CD14-positive monocyte (primary cell): ENCODE results near the gene CLPX. TPM values are rescaled to one million over a fixed set of nuclear protein-coding genes. Genes with fewer than 3 reads are reported as not detected.

ENCODE experiments used
- DNase-seq, 3 donors: peaks; one replicate each; pipeline ENCODE4 v3.0.0-alpha.2; 2011 to 2022
- H2AFZ ChIP-seq: 2 replicates; pipeline ENCODE4 v1.6.0; 2012; ENCODE audit warnings: mild to moderate bottlenecking, low read depth, low read length, inconsistent platforms; ENCODE audit not compliant: insufficient read depth, poor library complexity, severe bottlenecking
- H3K27ac ChIP-seq, 2 donors: 1 replicate in 1 of 2; 2 replicates in 1 of 2; pipeline ENCODE4 v1.5.1; 2012 to 2013; ENCODE audit warnings: low read length in 2 of 2, control low read depth in 1 of 2, inconsistent platforms in 1 of 2, low read depth in 1 of 2, mild to moderate bottlenecking in 1 of 2
- H3K27me3 ChIP-seq, 2 donors: one replicate each; pipeline versions ENCODE4 v1.6.0 to v1.6.1; 2011 to 2013; ENCODE audit warnings: low read length in 2 of 2; ENCODE audit not compliant: control insufficient read depth in 2 of 2, insufficient read depth in 2 of 2
- H3K36me3 ChIP-seq, 2 donors: replicated peaks in 1 of 2; 1 replicate in 1 of 2; 2 replicates in 1 of 2; pipeline versions ENCODE4 v1.5.1 to v1.6.1; 2012 to 2013; ENCODE audit warnings: low read length in 2 of 2, control low read depth in 1 of 2, inconsistent platforms in 1 of 2, mild to moderate bottlenecking in 1 of 2; ENCODE audit not compliant: insufficient read depth in 2 of 2, control insufficient read depth in 1 of 2
- H3K4me1 ChIP-seq, 2 donors: 1 replicate in 1 of 2; 2 replicates in 1 of 2; pipeline versions ENCODE4 v1.5.1 to v1.6.1; 2012 to 2013; ENCODE audit warnings: low read length in 2 of 2, control low read depth in 1 of 2, inconsistent platforms in 1 of 2, mild to moderate bottlenecking in 1 of 2, moderate library complexity in 1 of 2; ENCODE audit not compliant: insufficient read depth in 2 of 2, control insufficient read depth in 1 of 2
- H3K4me2 ChIP-seq: replicated peaks from 2 replicates; pipeline ENCODE3; 2012; ENCODE audit warnings: low read length, moderate library complexity, mild to moderate bottlenecking; ENCODE audit not compliant: poor library complexity, severe bottlenecking; ENCODE audit errors: extremely low read depth
- H3K4me3 ChIP-seq, 3 experiments: fragments of 200-600 bp in 1 of 3; sonication (generic) in 1 of 3; replicated peaks in 1 of 3; 1 replicate in 2 of 3; 2 replicates in 1 of 3; pipeline ENCODE4 v1.5.1; 2011 to 2013; ENCODE audit warnings: low read length in 3 of 3, mild to moderate bottlenecking in 3 of 3, control low read depth in 2 of 3, low read depth in 2 of 3, inconsistent platforms in 1 of 3, moderate library complexity in 1 of 3
- H3K79me2 ChIP-seq: 2 replicates; pipeline ENCODE4 v1.6.0; 2012; ENCODE audit warnings: mild to moderate bottlenecking, control low read depth, inconsistent platforms, low read length, moderate library complexity; ENCODE audit not compliant: insufficient read depth
- H3K9ac ChIP-seq: 2 replicates; pipeline ENCODE4 v1.6.0; 2017; ENCODE audit warnings: low read length, mild to moderate bottlenecking; ENCODE audit not compliant: insufficient read depth, poor library complexity, severe bottlenecking
- H3K9me3 ChIP-seq, 2 donors: replicated peaks in 1 of 2; 1 replicate in 1 of 2; 2 replicates in 1 of 2; pipeline versions ENCODE4 v1.5.1 to v1.6.1; 2012 to 2013; ENCODE audit warnings: low read length in 2 of 2, control low read depth in 1 of 2; ENCODE audit not compliant: control insufficient read depth in 1 of 2, insufficient read depth in 1 of 2
- H4K20me1 ChIP-seq: 2 replicates; pipeline ENCODE4 v1.6.0; 2012; ENCODE audit warnings: mild to moderate bottlenecking, low read length, control low read depth, moderate library complexity; ENCODE audit not compliant: insufficient read depth
- H3K27ac Mint-ChIP-seq, 7 donors: one replicate each; pipeline ENCODE4 v1.8.0; 2020; ENCODE audit warnings: mild to moderate bottlenecking in 7 of 7, mixed read lengths in 7 of 7, moderate library complexity in 6 of 7, inconsistent platforms in 2 of 7
- H3K27me3 Mint-ChIP-seq, 3 donors: one replicate each; pipeline ENCODE4 v1.8.0; 2021 to 2022; ENCODE audit warnings: low read depth in 3 of 3, mild to moderate bottlenecking in 3 of 3, mixed read lengths in 3 of 3, moderate library complexity in 3 of 3, inconsistent platforms in 1 of 3
- H3K36me3 Mint-ChIP-seq, 2 donors: one replicate each; pipeline ENCODE4 v1.8.0; 2020; ENCODE audit warnings: mixed read lengths in 2 of 2, inconsistent platforms in 1 of 2, mild to moderate bottlenecking in 1 of 2
- H3K4me1 Mint-ChIP-seq: one replicate; pipeline ENCODE4 v1.8.0; 2020; ENCODE audit warnings: mild to moderate bottlenecking, mixed read lengths
- H3K4me3 Mint-ChIP-seq, 2 donors: one replicate each; pipeline ENCODE4 v1.8.0; 2020; ENCODE audit warnings: mild to moderate bottlenecking in 2 of 2, mixed read lengths in 2 of 2, moderate library complexity in 1 of 2
- H3K9me3 Mint-ChIP-seq, 7 donors: one replicate each; pipeline ENCODE4 v1.8.0; 2020 to 2022; ENCODE audit warnings: mixed read lengths in 7 of 7, mild to moderate bottlenecking in 6 of 7, moderate library complexity in 6 of 7, inconsistent platforms in 2 of 7
- CTCF ChIP-seq: fragments of 200-600 bp; IDR thresholded peaks from one replicate; pipeline ENCODE4 v1.8.0; 2022; ENCODE audit warnings: antibody characterized with exemption, mild to moderate bottlenecking
- WGBS: methylation state at CpG from one replicate; pipeline ENCODE4 v1.1.5; 2013; ENCODE audit warnings: missing lambda C conversion rate; ENCODE audit not compliant: insufficient coverage; 5-methylcytosine and 5-hydroxymethylcytosine counted together
- intact Hi-C, 2 donors: fragments of 100-400 bp; cut with micrococcal nuclease; formaldehyde crosslinking; loops; one replicate each; pipeline versions ENCODE4 v1.15.0 to v1.15.1; 2023
- polyA plus RNA-seq, 3 donors: library from polyadenylated mRNA; depleted of rRNA in 1 of 3; unstranded in 2 of 3; stranded (reverse) in 1 of 3; fragments of 300-500 nt in 2 of 3; fragments of >200 nt in 1 of 3; fragmentation: Illumina TruSeq in 2 of 3; gene quantifications; 1 replicate in 2 of 3; 2 replicates in 1 of 3; pipeline ENCODE4 v1.2.3, GENCODE V29; 2012 to 2021

The CLPX gene
- polyA plus RNA-seq, 3 donors = 15.2 to 24.9 (median 20.0) TPM

GRCh38 chr15:65207280-65207840 lies 22.2 kb upstream of the CLPX start:
- no peak overlapping the region for H2AFZ ChIP-seq
- TF ChIP-seq CTCF = no peak
- no peaks in the 10 kb centered on the region for H3K27me3 ChIP-seq
- H3K27me3 Mint-ChIP-seq = peaks cover 0 to 10% (median 2%) of the 10 kb centered on the region in 3 donors
- H3K4me3 ChIP-seq = no peak overlapping the region
- no peak overlapping the region for H3K27ac Mint-ChIP-seq
- no peak overlapping the region for H3K4me2 ChIP-seq
- H3K4me3 Mint-ChIP-seq = no peak overlapping the region
- intact Hi-C loops = no loop called here
- H3K79me2 ChIP-seq = no peaks in the 10 kb centered on the region
- no peak overlapping the region for H3K27ac ChIP-seq
- H3K36me3 ChIP-seq = no peaks in the 10 kb centered on the region
- no peaks in the 10 kb centered on the region for H4K20me1 ChIP-seq
- no peaks in the 10 kb centered on the region for H3K9me3 ChIP-seq
- no peak for DNase-seq
- no peaks in the 10 kb centered on the region for H3K36me3 Mint-ChIP-seq
- H3K4me1 Mint-ChIP-seq = no peaks in the 10 kb centered on the region
- no peak overlapping the region for H3K9ac ChIP-seq
- H3K4me1 ChIP-seq = no peaks in the 10 kb centered on the region
- 97% methylated on average over 5 of the region's 6 CpGs for WGBS
- H3K9me3 Mint-ChIP-seq = peaks cover 0 to 2% (median 0%) of the 10 kb centered on the region in 7 donors

- Histone ChIP-seq H3K4me3 (no peak overlapping the region), H3K4me2 (no peak overlapping the region), H3K27ac (no peak overlapping the region), H3K27me3 (no peaks in the 10 kb centered on the region), H3K9me3 (no peaks in the 10 kb centered on the region), H3K4me1 (no peaks in the 10 kb centered on the region), H3K79me2 (no peaks in the 10 kb centered on the region), H4K20me1 (no peaks in the 10 kb centered on the region), H2AFZ (no peak overlapping the region), H3K9ac (no peak overlapping the region), H3K36me3 (no peaks in the 10 kb centered on the region)
- Mint-ChIP-seq H3K4me1 (no peaks in the 10 kb centered on the region), H3K27ac (no peak overlapping the region), H3K36me3 (no peaks in the 10 kb centered on the region), H3K9me3 (peaks cover 0 to 2% (median 0%) of the 10 kb centered on the region in 7 donors), H3K4me3 (no peak overlapping the region), H3K27me3 (peaks cover 0 to 10% (median 2%) of the 10 kb centered on the region in 3 donors)
- WGBS = 96% methylated on average over 18 of the region's 20 CpGs
- no peak for TF ChIP-seq CTCF
- intact Hi-C loops = no loop called here
- DNase-seq = no peak
Measured at GRCh38 chr15:65206750-65207149, 21.6 kb upstream of the CLPX start.
